Uterus (tissue), 2 donors: Measurements from ENCODE around the gene KLF7.

ENCODE experiments used
- CTCF ChIP-seq, 4 experiments: fragments of 200-600 bp in 2 of 4; fragments of 450-650 bp in 2 of 4; sonication (generic) in 2 of 4; IDR thresholded peaks; one replicate each; pipeline ENCODE4 v1.5.1; 2016 to 2019; ENCODE audit warnings: antibody characterized with exemption in 4 of 4, mild to moderate bottlenecking in 2 of 4, moderate library complexity in 1 of 4
- POLR2A ChIP-seq, 2 donors: fragments of 450-650 bp; IDR thresholded peaks; one replicate each; pipeline ENCODE4 v1.6.1; 2016; ENCODE audit warnings: antibody characterized with exemption in 2 of 2, mild to moderate bottlenecking in 1 of 2, moderate library complexity in 1 of 2

- TF ChIP-seq POLR2A (IDR thresholded peaks at IDR 0.05) (peak in 1 of 2 donors; percentile 6), CTCF (IDR thresholded peaks at IDR 0.05) (no peak)
These were observed at the start of gene KLF7 for GRCh38 chr2:207165121-207166038.
